ENCODE results near the gene COL13A1. TPM values are rescaled to one million over a fixed set of nuclear protein-coding genes. Genes with fewer than 3 reads are reported as not detected.

Gene COL13A1
- total and polyA plus RNA-seq, 2 of the 8 experiments (the other 6 are each of a cell fraction or from before 2014, with no cell fraction given), result 2.6 to 5.2 TPM

DNA sequence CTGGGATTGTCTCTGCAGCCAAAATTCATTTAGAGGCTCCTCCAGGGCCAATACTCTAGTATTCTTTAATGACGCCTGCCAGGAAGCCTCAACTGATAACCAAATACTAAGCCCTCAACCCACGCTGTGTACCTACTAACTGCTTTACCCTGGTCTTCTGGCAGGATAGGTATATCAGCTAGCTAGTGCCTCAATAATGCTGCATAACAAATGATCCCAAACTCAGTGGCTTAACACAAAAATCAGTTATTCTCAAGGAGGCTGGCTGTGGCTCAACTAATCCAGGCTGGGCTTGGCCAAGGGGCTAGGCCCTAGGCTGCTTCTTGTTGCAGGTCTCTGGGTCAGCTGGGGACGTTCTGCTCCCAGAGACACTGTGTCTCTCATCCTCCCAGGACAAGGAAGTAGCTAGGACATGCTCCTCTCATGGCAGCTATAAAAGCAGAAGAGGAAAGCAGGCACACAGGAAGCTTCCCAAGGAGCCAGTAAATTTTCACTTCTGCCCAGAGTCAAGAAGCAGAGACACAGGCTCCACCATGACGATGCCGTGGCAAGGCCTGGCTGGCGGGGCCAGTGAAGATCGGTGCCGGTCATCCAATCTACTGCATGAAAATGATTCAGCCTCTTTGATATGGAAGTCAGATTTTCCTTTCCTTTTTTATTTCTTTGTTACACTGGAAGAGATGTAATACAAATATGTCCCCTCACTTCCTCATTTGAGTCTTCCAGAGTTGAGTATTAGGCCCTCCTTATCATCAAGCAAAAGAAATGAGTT, 28.6 kb upstream of the COL13A1 start:
- Histone ChIP-seq H4K5ac (ENCODE audit: insufficient read length, low read depth, low read length) (no peak overlapping the region), H4K20me1 (replicated peaks in 1 of 2; ENCODE audit: control insufficient read depth in 1 of 2, insufficient read depth in 2 of 2, low read length in 2 of 2) (peaks cover 0 to 2% of the 10 kb centered on the region in 2 experiments), H2BK120ac (replicated peaks; ENCODE audit: low read depth, low read length) (no peak overlapping the region), H4K91ac (replicated peaks; ENCODE audit: insufficient read length, low read length) (no peak overlapping the region), H3K79me2 (ENCODE audit: control insufficient read depth in 1 of 2, insufficient read depth in 2 of 2, low read length in 2 of 2) (no peaks in the 10 kb centered on the region), H3K23ac (ENCODE audit: insufficient read length) (no peak overlapping the region), H3K4me2 (ENCODE audit: insufficient read depth in 1 of 2, low read depth in 2 of 2, low read length in 2 of 2) (no peak overlapping the region), H2AFZ (ENCODE audit: low read length) (no peak overlapping the region), H3K36me3 (ENCODE audit: control insufficient read depth in 2 of 4, insufficient read depth in 4 of 4, low read length in 3 of 4) (no peaks in the 10 kb centered on the region), H2BK12ac (ENCODE audit: low read depth, low read length) (no peak overlapping the region), H2BK20ac (ENCODE audit: low read length) (no peak overlapping the region), H4K8ac (ENCODE audit: extremely low read depth, insufficient read depth, low read length) (no peak overlapping the region), H3K79me1 (ENCODE audit: low read depth, low read length) (no peaks in the 10 kb centered on the region), H3K9ac (replicated peaks in 1 of 4; ENCODE audit: extremely low read depth in 1 of 4, low read depth in 3 of 4, low read length in 3 of 4) (no peak overlapping the region), H3K18ac (ENCODE audit: extremely low read depth, low read length) (no peak overlapping the region), H3K4ac (replicated peaks; ENCODE audit: insufficient read length, low read depth, low read length) (no peak overlapping the region), H3K27me3 (replicated peaks in 1 of 4; ENCODE audit: control insufficient read depth in 3 of 4, extremely low read depth in 1 of 4, insufficient read depth in 3 of 4, low read length in 3 of 4) (peaks cover 0 to 2% (median under 1%) of the 10 kb centered on the region in 4 experiments; a peak in 2 of 7 replicates), H2AK5ac (ENCODE audit: low read depth, low read length) (no peak overlapping the region), H3K4me1 (replicated peaks in 1 of 4; ENCODE audit: control insufficient read depth in 3 of 4, insufficient read depth in 4 of 4, low read length in 3 of 4) (peaks cover 0 to 11% (median 3%) of the 10 kb centered on the region in 4 experiments; a peak in 4 of 7 replicates), H3K56ac (replicated peaks; ENCODE audit: insufficient read length, low read depth, low read length) (no peak overlapping the region), H3K4me3 (ENCODE audit: extremely low read depth in 1 of 4, insufficient read depth in 2 of 4, low read depth in 3 of 4, low read length in 4 of 4) (no peak overlapping the region), H3K23me2 (ENCODE audit: low read depth, low read length) (no peaks in the 10 kb centered on the region), H3K27ac (ENCODE audit: low read depth, low read length) (no peak overlapping the region), H3K14ac (ENCODE audit: insufficient read length) (no peak overlapping the region), H2BK15ac (ENCODE audit: low read length) (no peak overlapping the region), H3K9me3 (ENCODE audit: insufficient read depth in 2 of 2, low read depth in 1 of 2, low read length in 1 of 2) (peaks cover 2 to 3% of the 10 kb centered on the region in 2 experiments; a peak in 1 of 4 replicates), H2BK5ac (ENCODE audit: low read depth, low read length) (no peak overlapping the region)
- ChIA-PET POLR2A (ENCODE audit: partially characterized antibody) (no interaction called here), CTCF (ENCODE audit: partially characterized antibody) (interaction anchor here (0.7 to 41.3 kb wide), 6 partner anchors 9 to 258 kb away, joined by 3 to 958 read pairs (median 8); partner anchors contain the start of gene COL13A1)
- TF ChIP-seq CEBPB (IDR thresholded peaks at IDR 0.05; ENCODE audit: low read depth, low read length) (no peak), JUN (IDR thresholded peaks at IDR 0.05; ENCODE audit: low read depth, low read length) (no peak), HDAC2 (IDR thresholded peaks at IDR 0.05; ENCODE audit: borderline replicate concordance in 1 of 2, low read depth in 2 of 2, low read length in 2 of 2) (no peak), SAP30 (IDR thresholded peaks at IDR 0.05; ENCODE audit: insufficient read depth, insufficient replicate concordance, low read length) (no peak), BCL11A (IDR thresholded peaks at IDR 0.05; ENCODE audit: low read depth in 2 of 2, low read length in 2 of 2) (no peak), YY1 (IDR thresholded peaks at IDR 0.05; ENCODE audit: low read depth, low read length) (no peak), SRF (IDR thresholded peaks at IDR 0.05; ENCODE audit: low read depth, low read length) (no peak), TAF7 (optimal IDR thresholded peaks at IDR 0.05; ENCODE audit: borderline replicate concordance, low read depth, low read length) (no peak), HDAC6 (IDR thresholded peaks at IDR 0.05; ENCODE audit: low read depth, low read length) (no peak), MAFK (IDR thresholded peaks at IDR 0.05; ENCODE audit: low read depth, low read length) (no peak), CREB1 (IDR thresholded peaks at IDR 0.05) (no peak), RAD21 (IDR thresholded peaks at IDR 0.05 in 1 of 2, conservative IDR thresholded peaks at IDR 0.05 in 1 of 2; ENCODE audit: low read depth in 2 of 2, low read length in 2 of 2) (no peak)
- no peak for FAIRE-seq
- WGBS, 2 experiments (ENCODE audit: extremely low coverage in 1 of 2, insufficient coverage in 1 of 2, insufficient read length in 1 of 2, insufficient replicate concordance in 2 of 2, low coverage in 1 of 2, low lambda C conversion rate in 2 of 2, missing lambda C conversion rate in 1 of 2), result 87% methylated on average over 8 of the region's 8 CpGs; no CpG with 5 or more reads in 1 of the 2 experiments
- no peak for DNase-seq (ENCODE audit: low read depth in 1 of 2, low spot score in 2 of 2)

Data from H1 (cell line).